ENCODE results near the gene FXR1.

DNA sequence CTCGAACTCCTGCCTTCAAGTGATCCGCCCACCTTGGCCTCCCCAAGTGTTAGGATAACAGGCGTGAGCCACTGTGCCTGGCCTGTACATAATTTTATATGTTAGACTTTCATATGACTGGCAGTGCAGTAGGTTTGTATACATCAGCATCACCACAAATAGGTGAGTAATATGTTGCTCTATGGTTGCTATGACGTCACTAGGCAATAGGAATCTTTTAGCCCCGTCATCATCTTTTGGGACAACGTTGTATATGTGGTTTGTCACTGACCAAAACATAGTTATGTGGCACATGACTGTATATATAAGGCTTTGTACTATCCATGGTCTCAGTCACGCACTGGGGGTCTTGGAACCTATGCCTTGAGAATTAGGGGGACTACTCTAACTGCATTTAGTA lies 94.1 kb downstream of the FXR1 start:
- TF ChIP-seq, protein P1, sequence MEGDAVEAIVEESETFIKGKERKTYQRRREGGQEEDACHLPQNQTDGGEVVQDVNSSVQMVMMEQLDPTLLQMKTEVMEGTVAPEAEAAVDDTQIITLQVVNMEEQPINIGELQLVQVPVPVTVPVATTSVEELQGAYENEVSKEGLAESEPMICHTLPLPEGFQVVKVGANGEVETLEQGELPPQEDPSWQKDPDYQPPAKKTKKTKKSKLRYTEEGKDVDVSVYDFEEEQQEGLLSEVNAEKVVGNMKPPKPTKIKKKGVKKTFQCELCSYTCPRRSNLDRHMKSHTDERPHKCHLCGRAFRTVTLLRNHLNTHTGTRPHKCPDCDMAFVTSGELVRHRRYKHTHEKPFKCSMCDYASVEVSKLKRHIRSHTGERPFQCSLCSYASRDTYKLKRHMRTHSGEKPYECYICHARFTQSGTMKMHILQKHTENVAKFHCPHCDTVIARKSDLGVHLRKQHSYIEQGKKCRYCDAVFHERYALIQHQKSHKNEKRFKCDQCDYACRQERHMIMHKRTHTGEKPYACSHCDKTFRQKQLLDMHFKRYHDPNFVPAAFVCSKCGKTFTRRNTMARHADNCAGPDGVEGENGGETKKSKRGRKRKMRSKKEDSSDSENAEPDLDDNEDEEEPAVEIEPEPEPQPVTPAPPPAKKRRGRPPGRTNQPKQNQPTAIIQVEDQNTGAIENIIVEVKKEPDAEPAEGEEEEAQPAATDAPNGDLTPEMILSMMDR (IDR thresholded peaks at IDR 0.05), result no peak
- TF ChIP-seq POLR2A (IDR thresholded peaks at IDR 0.05), result no peak
